ENCODE measurements around the gene DDX24. TPM values are rescaled to one million over a fixed set of nuclear protein-coding genes. Genes with fewer than 3 reads are reported as not detected.
"Not testable (repeated sequence)": the region's sequence is repeated elsewhere in the genome, so short reads cannot be mapped to it uniquely, and the experiment has no call there.

Gene DDX24
- total RNA-seq, 1 experiment from 2014 or later = 135 TPM

- H3K4me3 Mint-ChIP-seq (ENCODE audit: unreplicated experiment) = no peak overlapping the region
- no peak for TF ChIP-seq CTCF (IDR thresholded peaks at IDR 0.05; ENCODE audit: unreplicated experiment)
- ChIA-PET CTCF (no interaction called here), POLR2A (no interaction called here)
- peaks cover 41% of the 10 kb centered on the region for H3K36me3 Mint-ChIP-seq (ENCODE audit: insufficient read depth, unreplicated experiment)
- peaks cover 24% of the 10 kb centered on the region for H3K4me1 Mint-ChIP-seq (ENCODE audit: insufficient read depth, unreplicated experiment)
- DNase-seq (ENCODE audit: unreplicated experiment) = no peak
- no peaks in the 10 kb centered on the region for H3K27me3 Mint-ChIP-seq (ENCODE audit: insufficient read depth, unreplicated experiment)
- H3K9me3 Mint-ChIP-seq (ENCODE audit: unreplicated experiment) = peaks cover 12% of the 10 kb centered on the region
- H3K27ac Mint-ChIP-seq (ENCODE audit: low read depth, unreplicated experiment) = no peak overlapping the region
- BruUV-seq (replicated peaks) = no TSS peak
- intact Hi-C loops (cut with micrococcal nuclease) = no loop called here
Measured at GRCh38 chr14:94075008-94075407, 6.0 kb downstream of the DDX24 start.

GRCh38 chr14:94074534-94074933, 6.5 kb downstream of the DDX24 start:
- peaks cover 38% of the 10 kb centered on the region for H3K36me3 Mint-ChIP-seq (ENCODE audit: insufficient read depth, unreplicated experiment)
- H3K9me3 Mint-ChIP-seq (ENCODE audit: unreplicated experiment) = peaks cover 12% of the 10 kb centered on the region
- peaks cover 19% of the 10 kb centered on the region for H3K4me1 Mint-ChIP-seq (ENCODE audit: insufficient read depth, unreplicated experiment)
- ChIA-PET CTCF (no interaction called here), POLR2A (interaction anchor here (0.8 kb wide), 1 partner anchor 13 kb away, joined by 3 read pairs; no protein-coding TSS in a partner anchor)
- DNase-seq (ENCODE audit: unreplicated experiment) = no peak
- no peak overlapping the region for H3K27ac Mint-ChIP-seq (ENCODE audit: low read depth, unreplicated experiment)
- TF ChIP-seq CTCF (IDR thresholded peaks at IDR 0.05; ENCODE audit: unreplicated experiment) = no peak
- BruUV-seq (replicated peaks) = no TSS peak
- H3K27me3 Mint-ChIP-seq (ENCODE audit: insufficient read depth, unreplicated experiment) = no peaks in the 10 kb centered on the region
- intact Hi-C loops (cut with micrococcal nuclease) = no loop called here
- H3K4me3 Mint-ChIP-seq (ENCODE audit: unreplicated experiment) = no peak overlapping the region

DNA sequence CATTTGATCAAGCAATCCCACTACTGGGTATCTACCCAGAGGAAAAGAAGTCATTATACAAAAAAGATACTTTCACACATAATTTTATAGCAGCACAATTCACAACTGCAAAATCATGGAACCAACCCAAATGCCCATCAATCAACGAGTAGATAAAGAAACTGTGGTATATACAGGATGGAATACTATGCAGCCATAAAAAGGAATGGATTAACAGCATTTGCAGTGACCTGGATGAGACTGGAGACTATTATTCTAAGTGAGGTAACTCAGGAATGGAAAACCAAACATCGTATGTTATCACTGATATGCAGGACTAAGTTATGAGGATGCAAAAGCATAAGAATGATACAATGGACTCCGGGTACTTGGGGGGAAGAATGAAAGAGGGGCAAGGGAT, 8.9 kb downstream of the DDX24 start:
- H3K36me3 Mint-ChIP-seq (ENCODE audit: insufficient read depth, unreplicated experiment) = peaks cover 23% of the 10 kb centered on the region
- CTCF ChIA-PET; H3K4me1 Mint-ChIP-seq (ENCODE audit: insufficient read depth, unreplicated experiment); DNase-seq (ENCODE audit: unreplicated experiment); intact Hi-C loops (cut with micrococcal nuclease); BruUV-seq (replicated peaks); H3K4me3 Mint-ChIP-seq (ENCODE audit: unreplicated experiment); H3K27ac Mint-ChIP-seq (ENCODE audit: low read depth, unreplicated experiment); H3K27me3 Mint-ChIP-seq (ENCODE audit: insufficient read depth, unreplicated experiment): not testable (repeated sequence)
- H3K9me3 Mint-ChIP-seq (ENCODE audit: unreplicated experiment) = peaks cover 36% of the 10 kb centered on the region
- POLR2A ChIA-PET = interaction anchor here (1.0 kb wide), 1 partner anchor 9 kb away, joined by 5 read pairs; the partner anchor contains the start of genes DDX24 and IFI27L1

DNA sequence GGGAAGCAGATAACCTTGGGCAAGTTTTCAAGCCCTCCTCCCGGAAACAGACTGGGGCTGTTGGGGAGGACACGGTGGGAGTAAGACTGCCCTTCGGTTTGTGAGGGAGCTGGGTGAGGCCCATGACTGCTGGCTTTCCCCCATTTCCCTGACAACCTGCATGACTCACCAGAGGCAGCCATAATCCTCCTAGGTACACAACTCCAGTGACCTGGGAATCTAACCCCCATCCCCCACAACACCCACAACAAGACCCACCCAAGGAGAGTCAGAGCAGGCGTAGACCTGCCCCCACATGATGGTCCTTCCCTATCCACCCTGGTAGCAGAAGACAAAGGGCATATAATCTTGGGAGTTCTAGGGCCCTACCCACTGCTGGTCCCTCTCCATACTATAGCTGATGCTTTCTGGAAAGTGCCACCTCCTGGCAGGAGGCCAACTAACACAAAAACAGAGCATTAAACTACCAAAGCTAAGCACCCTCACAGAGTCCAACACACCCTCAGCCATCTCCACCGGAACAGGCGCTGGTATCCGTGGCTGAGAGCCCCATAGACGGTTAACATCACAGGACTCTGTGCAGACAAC, 14.8 kb downstream of the DDX24 start:
- POLR2A ChIA-PET = interaction anchor here (0.7 to 4.5 kb wide), 2 partner anchors 14 to 31 kb away, joined by 3 to 36 read pairs; partner anchors contain the start of genes DDX24 and IFI27L1
- Mint-ChIP-seq H3K9me3 (ENCODE audit: unreplicated experiment) (peaks cover 28% of the 10 kb centered on the region), H3K4me3 (ENCODE audit: unreplicated experiment) (peak overlapping the region; percentile 56), H3K4me1 (ENCODE audit: insufficient read depth, unreplicated experiment) (peaks cover 43% of the 10 kb centered on the region), H3K27ac (ENCODE audit: low read depth, unreplicated experiment) (peak overlapping the region; percentile 78), H3K27me3 (ENCODE audit: insufficient read depth, unreplicated experiment) (no peaks in the 10 kb centered on the region), H3K36me3 (ENCODE audit: insufficient read depth, unreplicated experiment) (peaks cover 46% of the 10 kb centered on the region)
- CTCF ChIA-PET = interaction anchor here (0.9 to 1.8 kb wide), 2 partner anchors 30 to 62 kb away, joined by 4 to 5 read pairs; no protein-coding TSS in a partner anchor
- no TSS peak for BruUV-seq (replicated peaks)
- intact Hi-C loops (cut with micrococcal nuclease) = loop anchor here (1.0 kb wide), 1 partner anchor 13 kb away; no protein-coding TSS in a partner anchor
- no peak for TF ChIP-seq CTCF (IDR thresholded peaks at IDR 0.05; ENCODE audit: unreplicated experiment)
- DNase-seq (ENCODE audit: unreplicated experiment) = peak; percentile 51
